GM12892 (cell line): ENCODE data around the gene HACE1.
"Not testable (repeated sequence)": the region's sequence is repeated elsewhere in the genome, so short reads cannot be mapped to it uniquely, and the experiment has no call there.

Experiments
- DNase-seq: peaks from one replicate; pipeline ENCODE4 v3.0.0; 2011; ENCODE audit not compliant: insufficient read length
- FAIRE-seq: peaks from 2 replicates; lab custom pipeline; 2011; peaks lifted over from hg19 to GRCh38; lab: Jason Lieb, UNC
- POLR2A ChIP-seq: IDR thresholded peaks from 2 replicates; pipeline ENCODE4 v1.6.1; 2011; ENCODE audit warnings: low read depth, low read length, control low read depth
- POLR2AphosphoS5 ChIP-seq: IDR thresholded peaks from 2 replicates; pipeline ENCODE4 v1.6.1; 2011; ENCODE audit warnings: low read depth, low read length, control low read depth
- TAF1 ChIP-seq: IDR thresholded peaks from 2 replicates; pipeline ENCODE4 v1.6.1; 2011; ENCODE audit warnings: low read depth, mild to moderate bottlenecking, control low read depth, low read length, borderline replicate concordance

Gene HACE1

GRCh38 chr6:104766595-104766994, 93.1 kb downstream of the HACE1 start:
- no peak for TF ChIP-seq TAF1
- no peak for TF ChIP-seq POLR2A
- TF ChIP-seq POLR2AphosphoS5, result no peak
- DNase-seq (no peak), FAIRE-seq (no peak)

- DNase-seq, result no peak
- FAIRE-seq, result no peak
- no peak for TF ChIP-seq TAF1
- TF ChIP-seq POLR2AphosphoS5, result no peak
- TF ChIP-seq POLR2A, result no peak
Observed at GRCh38 chr6:104754788-104755409, 104.8 kb downstream of the HACE1 start.

GRCh38 chr6:104753251-104753650, 106.5 kb downstream of the HACE1 start:
- no peak for TF ChIP-seq TAF1
- FAIRE-seq, result no peak
- DNase-seq, result no peak

- FAIRE-seq, result no peak
- no peak for TF ChIP-seq POLR2AphosphoS5
- TF ChIP-seq POLR2A, result no peak
- no peak for TF ChIP-seq TAF1
- no peak for DNase-seq
Observed at GRCh38 chr6:104750449-104750848, 109.3 kb downstream of the HACE1 start.

GRCh38 chr6:104739124-104739523, 120.6 kb downstream of the HACE1 start:
- DNase-seq, FAIRE-seq: not testable (repeated sequence)

- FAIRE-seq, DNase-seq: not testable (repeated sequence)
Observed at GRCh38 chr6:104737567-104737966, 122.2 kb downstream of the HACE1 start.

- DNase-seq (no peak), FAIRE-seq (no peak)
- TF ChIP-seq POLR2A, result no peak
Observed at GRCh38 chr6:104736545-104736944, 123.2 kb downstream of the HACE1 start.

GRCh38 chr6:104730450-104730849, 129.3 kb downstream of the HACE1 start:
- TF ChIP-seq TAF1 (no peak), POLR2AphosphoS5 (no peak), POLR2A (no peak)
- FAIRE-seq (no peak), DNase-seq (no peak)

GRCh38 chr6:104729433-104729832, 130.3 kb downstream of the HACE1 start:
- no peak for DNase-seq
- FAIRE-seq, result no peak
- TF ChIP-seq POLR2AphosphoS5 (no peak), TAF1 (no peak)

GRCh38 chr6:104728448-104728847, 131.3 kb downstream of the HACE1 start:
- TF ChIP-seq POLR2A (no peak), POLR2AphosphoS5 (no peak), TAF1 (no peak)
- DNase-seq, result no peak
- FAIRE-seq, result no peak

- FAIRE-seq (no peak), DNase-seq (no peak)
- TF ChIP-seq TAF1 (no peak), POLR2A (no peak), POLR2AphosphoS5 (no peak)
Observed at GRCh38 chr6:104718672-104719071, 141.0 kb downstream of the HACE1 start.

GRCh38 chr6:104716858-104717257, 142.9 kb downstream of the HACE1 start:
- FAIRE-seq (no peak), DNase-seq (no peak)
- TF ChIP-seq TAF1 (no peak), POLR2A (no peak), POLR2AphosphoS5 (no peak)

- TF ChIP-seq POLR2AphosphoS5 (no peak), POLR2A (no peak), TAF1 (no peak)
- FAIRE-seq, result no peak
- DNase-seq, result no peak
Observed at GRCh38 chr6:104714796-104715195, 144.9 kb downstream of the HACE1 start.
